GM06990 (cell line): ENCODE results near the gene PCSK7.

Experiments
- DNase-seq: peaks from one replicate; pipeline ENCODE4 v3.0.0-alpha.2; 2011; ENCODE audit not compliant: insufficient read length; ENCODE audit errors: extremely low read depth
- H3K27me3 ChIP-seq: replicated peaks from 2 replicates; pipeline ENCODE4 v1.6.0; 2011; ENCODE audit warnings: low read length; ENCODE audit not compliant: control insufficient read depth, insufficient read depth
- H3K36me3 ChIP-seq: 2 replicates; pipeline ENCODE4 v1.5.1; 2011; ENCODE audit warnings: low read length; ENCODE audit not compliant: control insufficient read depth, insufficient read depth
- H3K4me3 ChIP-seq: replicated peaks from 2 replicates; pipeline ENCODE4 v1.5.1; 2011; ENCODE audit warnings: low read depth, mild to moderate bottlenecking, control low read depth, low read length
- CTCF ChIP-seq: IDR thresholded peaks from 2 replicates; pipeline ENCODE4 v1.5.1; 2011; ENCODE audit warnings: low read length, control low read depth, mild to moderate bottlenecking, inconsistent platforms; ENCODE audit not compliant: insufficient read depth, poor library complexity, severe bottlenecking

Gene PCSK7

DNA sequence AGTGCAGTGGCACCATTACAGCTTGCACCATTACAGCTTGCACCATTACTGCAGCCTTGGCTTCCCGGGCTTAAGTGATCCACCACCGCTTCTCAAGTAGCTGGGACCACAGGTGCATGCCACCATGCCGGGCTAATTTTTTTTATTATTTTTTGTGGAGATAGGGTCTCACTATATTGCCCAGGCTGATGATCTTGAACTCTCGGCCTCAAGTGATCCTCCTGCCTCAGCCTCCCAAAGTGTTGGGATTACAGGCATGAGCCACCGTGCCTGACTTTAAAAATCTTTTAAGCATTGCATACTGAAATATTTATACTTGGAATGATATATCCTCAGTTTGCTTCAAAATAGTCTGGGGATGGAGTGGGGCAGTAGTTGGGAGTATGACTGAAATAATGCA, 77.4 kb downstream of the PCSK7 start:
- no peak for TF ChIP-seq CTCF
- H3K27me3 ChIP-seq = no peaks in the 10 kb centered on the region
- DNase-seq = no peak
- no peak overlapping the region for H3K4me3 ChIP-seq
- H3K36me3 ChIP-seq = peaks cover 1% of the 10 kb centered on the region
